ENCODE results near the gene CRELD1.
"Not testable (repeated sequence)": the region's sequence is repeated elsewhere in the genome, so short reads cannot be mapped to it uniquely, and the experiment has no call there.

The CRELD1 gene

GRCh38 chr3:9898467-9899241 lies 35.0 kb upstream of the CRELD1 start:
- H3K79me2 ChIP-seq (ENCODE audit: low read length): peaks cover 17% of the 10 kb centered on the region
- no peak overlapping the region for H3K4me2 ChIP-seq (ENCODE audit: low read length)
- no peak overlapping the region for H3K9ac ChIP-seq (ENCODE audit: low read length)
- peaks cover 15% of the 10 kb centered on the region for H3K36me3 ChIP-seq (replicated peaks; ENCODE audit: low read depth, low read length)
- TF ChIP-seq CTCF (IDR thresholded peaks at IDR 0.05; ENCODE audit: low read depth, low read length) (no peak), EZH2phosphoT487 (IDR thresholded peaks at IDR 0.05; ENCODE audit: low read depth) (no peak)
- no peaks in the 10 kb centered on the region for H3K9me3 ChIP-seq (ENCODE audit: insufficient read depth, low read length)
- peaks cover 8% of the 10 kb centered on the region; the same call in 1 of the 2 replicates for H4K20me1 ChIP-seq (ENCODE audit: insufficient read depth, low read length)
- no peaks in the 10 kb centered on the region for H3K27me3 ChIP-seq (ENCODE audit: low read depth, low read length)
- H3K27ac ChIP-seq (ENCODE audit: low read length): no peak overlapping the region
- H2AFZ ChIP-seq (ENCODE audit: low read depth, low read length): no peak overlapping the region
- H3K4me3 ChIP-seq (ENCODE audit: low read length): no peak overlapping the region
- no peaks in the 10 kb centered on the region for H3K4me1 ChIP-seq (ENCODE audit: low read length)

GRCh38 chr3:9899289-9899791 lies 34.3 kb upstream of the CRELD1 start:
- peaks cover 10% of the 10 kb centered on the region for H3K36me3 ChIP-seq (replicated peaks; ENCODE audit: low read depth, low read length)
- H3K9me3 ChIP-seq (ENCODE audit: insufficient read depth, low read length): no peaks in the 10 kb centered on the region
- H4K20me1 ChIP-seq (ENCODE audit: insufficient read depth, low read length): peaks cover 8% of the 10 kb centered on the region; the same call in 1 of the 2 replicates
- H3K4me1 ChIP-seq (ENCODE audit: low read length): no peaks in the 10 kb centered on the region
- H3K9ac ChIP-seq (ENCODE audit: low read length): no peak overlapping the region
- H3K4me3 ChIP-seq (ENCODE audit: low read length): no peak overlapping the region
- H3K27ac ChIP-seq (ENCODE audit: low read length): no peak overlapping the region
- H3K4me2 ChIP-seq (ENCODE audit: low read length): no peak overlapping the region
- TF ChIP-seq CTCF (IDR thresholded peaks at IDR 0.05; ENCODE audit: low read depth, low read length) (no peak), EZH2phosphoT487 (IDR thresholded peaks at IDR 0.05; ENCODE audit: low read depth) (no peak)
- H3K79me2 ChIP-seq (ENCODE audit: low read length): peaks cover 10% of the 10 kb centered on the region; the same call in 1 of the 2 replicates
- H2AFZ ChIP-seq (ENCODE audit: low read depth, low read length): no peak overlapping the region
- no peaks in the 10 kb centered on the region for H3K27me3 ChIP-seq (ENCODE audit: low read depth, low read length)

GRCh38 chr3:9900965-9901415 lies 32.6 kb upstream of the CRELD1 start:
- H3K9me3 ChIP-seq (ENCODE audit: insufficient read depth, low read length); H3K27ac ChIP-seq (ENCODE audit: low read length); H3K9ac ChIP-seq (ENCODE audit: low read length); H3K4me3 ChIP-seq (ENCODE audit: low read length); H3K4me1 ChIP-seq (ENCODE audit: low read length); H4K20me1 ChIP-seq (ENCODE audit: insufficient read depth, low read length); H3K27me3 ChIP-seq (ENCODE audit: low read depth, low read length); H3K79me2 ChIP-seq (ENCODE audit: low read length); H3K4me2 ChIP-seq (ENCODE audit: low read length); H3K36me3 ChIP-seq (replicated peaks; ENCODE audit: low read depth, low read length); H2AFZ ChIP-seq (ENCODE audit: low read depth, low read length): not testable (repeated sequence)

- no peaks in the 10 kb centered on the region for H3K27me3 ChIP-seq (ENCODE audit: low read depth, low read length)
- H2AFZ ChIP-seq (ENCODE audit: low read depth, low read length): no peak overlapping the region
- H3K27ac ChIP-seq (ENCODE audit: low read length): no peak overlapping the region
- no peaks in the 10 kb centered on the region for H3K9me3 ChIP-seq (ENCODE audit: insufficient read depth, low read length)
- no peaks in the 10 kb centered on the region for H3K36me3 ChIP-seq (replicated peaks; ENCODE audit: low read depth, low read length)
- TF ChIP-seq CTCF (IDR thresholded peaks at IDR 0.05; ENCODE audit: low read depth, low read length) (no peak), EZH2phosphoT487 (IDR thresholded peaks at IDR 0.05; ENCODE audit: low read depth) (no peak)
- H3K4me1 ChIP-seq (ENCODE audit: low read length): no peaks in the 10 kb centered on the region
- H3K9ac ChIP-seq (ENCODE audit: low read length): no peak overlapping the region
- no peaks in the 10 kb centered on the region for H3K79me2 ChIP-seq (ENCODE audit: low read length)
- 0 out of 2 replicates have a peak, but pooled peaks cover 3% of the 10 kb centered on the region for H4K20me1 ChIP-seq (ENCODE audit: insufficient read depth, low read length)
- no peak overlapping the region for H3K4me3 ChIP-seq (ENCODE audit: low read length)
- no peak overlapping the region for H3K4me2 ChIP-seq (ENCODE audit: low read length)
Observed at GRCh38 chr3:9901967-9902366, 31.7 kb upstream of the CRELD1 start.

Data from OCI-LY3 (cell line).